Activated naive CD8-positive, alpha-beta T cell treated with anti-CD3 and anti-CD28 coated beads for 36 hours (primary cell): ENCODE results near the gene ROR2. TPM values are rescaled to one million over a fixed set of nuclear protein-coding genes. Genes with fewer than 3 reads are reported as not detected.
A peak's percentile ranks its signal among the peaks of the same experiment; 100 is the strongest.
"Not testable (repeated sequence)": the region's sequence is repeated elsewhere in the genome, so short reads cannot be mapped to it uniquely, and the experiment has no call there.

Experiments
- DNase-seq: peaks from one replicate; pipeline ENCODE4 v3.0.0; 2021
- H3K27ac Mint-ChIP-seq: one replicate; pipeline ENCODE4 v1.8.0; 2022; ENCODE audit warnings: mild to moderate bottlenecking, moderate library complexity, mixed read lengths
- H3K27me3 Mint-ChIP-seq: one replicate; pipeline ENCODE4 v1.8.0; 2022; ENCODE audit warnings: mild to moderate bottlenecking, mixed read lengths
- H3K36me3 Mint-ChIP-seq: one replicate; pipeline ENCODE4 v1.8.0; 2021; ENCODE audit warnings: mild to moderate bottlenecking, mixed read lengths
- H3K4me1 Mint-ChIP-seq: one replicate; pipeline ENCODE4 v1.8.0; 2021; ENCODE audit warnings: mixed read lengths
- H3K4me3 Mint-ChIP-seq: one replicate; pipeline ENCODE4 v1.8.0; 2022; ENCODE audit warnings: mild to moderate bottlenecking, moderate library complexity, mixed read lengths
- H3K9me3 Mint-ChIP-seq: one replicate; pipeline ENCODE4 v1.8.0; 2022; ENCODE audit warnings: mixed read lengths
- total RNA-seq, 2 experiments: library from RNA; stranded (reverse); gene quantifications; one replicate each; pipeline ENCODE4 v1.2.3, GENCODE V29; 2021

The ROR2 gene
- total RNA-seq, result not detected

- Mint-ChIP-seq H3K27me3 (peaks cover 76% of the 10 kb centered on the region), H3K9me3 (no peaks in the 10 kb centered on the region), H3K36me3 (no peaks in the 10 kb centered on the region), H3K27ac (no peak within 1 kb of the TSS), H3K4me1 (peaks cover 4% of the 10 kb centered on the region), H3K4me3 (peak within 1 kb of the TSS; percentile 50)
- DNase-seq, result peak; percentile 76
Measured at GRCh38 chr9:91949946-91950664, at the start of gene ROR2. TSS of gene ROR2 (minus strand) at chr9:91950228.

GRCh38 chr9:91995000-91995655 is 45.1 kb upstream of the ROR2 start:
- peaks cover 14% of the 10 kb centered on the region for H3K27me3 Mint-ChIP-seq
- no peak overlapping the region for H3K27ac Mint-ChIP-seq
- no peak overlapping the region for H3K4me3 Mint-ChIP-seq
- H3K36me3 Mint-ChIP-seq, result no peaks in the 10 kb centered on the region
- H3K9me3 Mint-ChIP-seq, result no peaks in the 10 kb centered on the region
- no peaks in the 10 kb centered on the region for H3K4me1 Mint-ChIP-seq
- no peak for DNase-seq

- no peak for DNase-seq
- no peaks in the 10 kb centered on the region for H3K4me1 Mint-ChIP-seq
- no peak overlapping the region for H3K27ac Mint-ChIP-seq
Measured at GRCh38 chr9:91994422-91994821, 44.4 kb upstream of the ROR2 start.

DNA sequence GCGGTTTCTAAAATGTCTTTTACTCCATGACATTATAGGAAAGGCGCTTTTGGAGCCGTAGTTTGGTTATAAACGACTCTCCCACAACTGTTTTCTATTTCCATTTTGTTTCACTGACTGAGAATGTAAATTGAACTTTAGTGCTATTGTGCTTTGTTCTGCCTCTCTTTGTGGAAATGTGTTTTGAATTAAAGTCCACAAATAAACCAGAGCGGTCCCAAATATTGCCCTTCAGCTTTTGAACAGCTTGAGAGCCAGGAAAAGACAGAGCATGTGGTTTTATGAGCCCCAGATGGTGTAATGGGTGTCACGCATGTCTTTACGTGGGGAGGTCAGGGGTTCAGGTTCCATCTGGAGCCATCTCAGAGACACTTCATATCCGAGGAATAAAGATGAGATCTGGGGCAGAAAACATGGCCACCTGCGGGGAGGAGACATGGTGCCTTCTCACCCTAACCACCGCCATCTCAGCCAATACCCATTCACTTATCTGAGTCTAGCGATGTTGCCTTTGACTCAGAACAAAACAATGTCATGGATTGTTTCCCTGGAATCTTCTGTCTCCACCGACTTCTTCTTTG is 42.5 kb upstream of the ROR2 start:
- Mint-ChIP-seq H3K27me3 (peaks cover 23% of the 10 kb centered on the region), H3K4me3 (no peak overlapping the region), H3K4me1 (no peaks in the 10 kb centered on the region), H3K9me3 (no peaks in the 10 kb centered on the region), H3K36me3 (no peaks in the 10 kb centered on the region), H3K27ac (no peak overlapping the region)
- no peak for DNase-seq

More at GRCh38 chr9:91994422-91994821, 44.4 kb upstream of the ROR2 start:
- H3K4me3 Mint-ChIP-seq, result no peak overlapping the region
- peaks cover 14% of the 10 kb centered on the region for H3K27me3 Mint-ChIP-seq
- H3K9me3 Mint-ChIP-seq, result no peaks in the 10 kb centered on the region
- no peaks in the 10 kb centered on the region for H3K36me3 Mint-ChIP-seq

DNA sequence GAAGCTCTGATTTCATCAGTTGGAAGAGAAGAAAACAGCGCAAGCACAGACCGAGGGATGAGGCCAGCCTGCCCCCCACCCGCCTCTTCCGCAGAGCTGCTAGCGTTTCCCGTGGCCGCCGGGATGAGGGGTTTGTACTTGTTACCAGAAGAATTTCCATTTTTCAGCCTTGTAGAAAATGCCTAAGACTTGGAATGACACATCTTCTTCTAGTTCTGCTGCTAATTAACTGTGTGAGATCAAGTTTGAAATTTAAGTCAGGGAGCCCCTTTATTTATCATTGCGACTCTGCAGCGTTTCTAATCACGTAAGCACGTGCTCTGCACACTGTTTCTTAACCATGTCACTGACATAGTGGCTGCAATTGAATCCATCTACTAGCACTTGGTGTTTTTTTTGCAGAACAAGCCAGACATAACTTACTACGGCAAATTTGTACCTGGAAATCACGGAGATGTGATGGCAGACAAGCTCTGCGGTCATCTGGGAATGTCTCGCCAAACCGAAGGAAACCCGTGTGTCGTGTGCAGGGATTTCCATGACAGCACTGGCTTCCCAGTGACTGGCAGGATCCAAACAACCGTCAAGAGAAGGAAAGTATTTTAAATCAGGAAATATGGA is 41.8 kb upstream of the ROR2 start:
- no peaks in the 10 kb centered on the region for H3K36me3 Mint-ChIP-seq
- no peak overlapping the region for H3K4me3 Mint-ChIP-seq
- H3K27ac Mint-ChIP-seq, result no peak overlapping the region
- no peaks in the 10 kb centered on the region for H3K4me1 Mint-ChIP-seq
- H3K27me3 Mint-ChIP-seq, result peaks cover 23% of the 10 kb centered on the region
- no peak for DNase-seq
- no peaks in the 10 kb centered on the region for H3K9me3 Mint-ChIP-seq

DNA sequence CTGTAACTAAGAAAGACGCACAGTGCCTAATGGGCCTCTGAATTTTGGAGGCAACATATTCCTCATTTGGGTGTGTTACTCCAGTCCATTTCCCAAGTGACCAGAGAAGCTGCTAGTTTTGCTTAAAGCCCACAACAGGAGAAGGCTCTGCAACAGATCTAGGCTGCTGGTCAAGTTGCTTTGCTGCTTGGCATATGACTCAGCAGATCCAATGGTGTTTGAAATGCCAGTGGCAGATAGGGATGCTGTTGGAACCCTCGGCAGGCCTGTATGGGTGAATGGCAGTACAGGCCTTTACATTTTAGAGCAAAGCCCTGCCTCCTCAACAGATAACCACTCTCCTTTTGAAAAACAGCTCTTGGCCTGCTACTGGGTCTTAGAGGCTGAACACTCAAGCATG is 36.2 kb upstream of the ROR2 start:
- peaks cover 5% of the 10 kb centered on the region for H3K9me3 Mint-ChIP-seq
- H3K4me1 Mint-ChIP-seq, result no peaks in the 10 kb centered on the region
- no peaks in the 10 kb centered on the region for H3K36me3 Mint-ChIP-seq
- no peak for DNase-seq
- H3K27me3 Mint-ChIP-seq, result peaks cover 12% of the 10 kb centered on the region
- H3K27ac Mint-ChIP-seq, result no peak overlapping the region
- H3K4me3 Mint-ChIP-seq, result no peak overlapping the region

DNA sequence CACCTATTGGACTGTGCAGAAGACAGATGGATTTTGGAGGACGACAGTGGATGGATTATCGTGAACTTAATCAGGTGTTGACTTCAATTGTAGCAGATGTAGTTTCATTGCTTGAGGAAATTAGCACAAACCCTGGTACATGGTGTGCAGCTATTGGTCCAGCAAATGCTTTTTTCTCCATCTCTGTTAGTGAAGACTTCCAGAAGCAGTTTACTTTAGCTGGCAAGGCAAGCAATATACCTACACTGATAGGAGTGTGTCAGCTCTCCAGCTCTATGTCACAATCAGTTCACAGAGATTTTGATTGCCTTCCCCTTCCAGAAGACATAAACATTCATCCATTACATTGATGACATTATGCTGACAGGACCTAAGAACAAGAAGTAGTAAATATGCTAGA is 35.7 kb upstream of the ROR2 start:
- Mint-ChIP-seq H3K36me3 (no peaks in the 10 kb centered on the region), H3K4me3 (no peak overlapping the region), H3K9me3 (peaks cover 9% of the 10 kb centered on the region), H3K27me3 (peaks cover 12% of the 10 kb centered on the region), H3K27ac (no peak overlapping the region), H3K4me1 (no peaks in the 10 kb centered on the region)
- no peak for DNase-seq

GRCh38 chr9:91978740-91979414 is 28.8 kb upstream of the ROR2 start:
- Mint-ChIP-seq H3K4me3 (no peak overlapping the region), H3K27ac (no peak overlapping the region), H3K4me1 (no peaks in the 10 kb centered on the region), H3K9me3 (peaks cover 10% of the 10 kb centered on the region), H3K27me3 (peaks cover 7% of the 10 kb centered on the region), H3K36me3 (no peaks in the 10 kb centered on the region)
- DNase-seq, result no peak

DNA sequence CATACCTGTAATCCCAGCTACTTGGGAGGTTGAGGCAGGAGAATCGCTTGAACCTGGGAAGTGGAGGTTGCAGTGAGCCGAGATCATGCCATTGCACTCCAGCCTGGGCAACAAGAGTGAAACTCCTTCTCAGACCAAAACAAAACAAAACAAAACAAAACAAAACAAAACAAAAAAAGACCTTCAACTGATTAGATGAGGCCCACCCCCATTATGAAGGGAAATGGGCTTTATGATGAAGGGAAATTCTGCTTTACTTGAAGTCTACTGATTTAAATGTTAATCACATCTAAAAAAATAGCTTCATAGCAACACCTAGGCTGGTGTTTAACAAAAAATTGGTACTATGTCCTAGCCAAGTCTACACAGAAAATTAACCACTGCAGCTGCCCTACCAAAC is 25.2 kb upstream of the ROR2 start:
- not testable (repeated sequence) for H3K4me1 Mint-ChIP-seq, H3K36me3 Mint-ChIP-seq, H3K9me3 Mint-ChIP-seq, H3K27ac Mint-ChIP-seq, H3K4me3 Mint-ChIP-seq, DNase-seq
- H3K27me3 Mint-ChIP-seq, result peaks cover 16% of the 10 kb centered on the region

- Mint-ChIP-seq H3K27ac (no peak overlapping the region), H3K27me3 (peaks cover 23% of the 10 kb centered on the region), H3K4me3 (no peak overlapping the region), H3K36me3 (no peaks in the 10 kb centered on the region), H3K4me1 (no peaks in the 10 kb centered on the region), H3K9me3 (no peaks in the 10 kb centered on the region)
- DNase-seq, result no peak
Measured at GRCh38 chr9:91972711-91973110, 22.7 kb upstream of the ROR2 start.

- no peak overlapping the region for H3K27ac Mint-ChIP-seq
- no peaks in the 10 kb centered on the region for H3K36me3 Mint-ChIP-seq
- H3K9me3 Mint-ChIP-seq, result no peaks in the 10 kb centered on the region
- no peak for DNase-seq
- peaks cover 23% of the 10 kb centered on the region for H3K27me3 Mint-ChIP-seq
- H3K4me1 Mint-ChIP-seq, result no peaks in the 10 kb centered on the region
- no peak overlapping the region for H3K4me3 Mint-ChIP-seq
Measured at GRCh38 chr9:91972076-91972626, 22.1 kb upstream of the ROR2 start.

DNA sequence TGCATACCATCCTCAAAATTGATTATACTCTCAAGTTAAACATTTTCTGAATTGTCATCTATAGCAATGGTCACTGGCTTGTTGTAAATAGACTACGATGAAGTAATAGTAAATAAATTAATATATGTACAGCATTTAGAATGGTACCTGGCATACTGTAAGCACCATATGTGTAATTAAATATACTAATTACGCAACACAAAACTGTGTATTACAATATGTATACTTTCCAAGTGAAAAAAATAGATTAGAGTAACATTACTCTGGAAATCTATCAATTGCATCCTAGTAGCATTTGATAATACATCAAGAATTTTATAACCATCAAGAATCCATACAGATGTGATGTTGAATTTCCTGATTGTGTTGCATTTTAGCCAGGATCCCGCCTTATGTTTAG is 17.2 kb upstream of the ROR2 start:
- Mint-ChIP-seq H3K4me3 (no peak overlapping the region), H3K4me1 (no peaks in the 10 kb centered on the region), H3K36me3 (no peaks in the 10 kb centered on the region), H3K27me3 (peaks cover 23% of the 10 kb centered on the region), H3K27ac (no peak overlapping the region), H3K9me3 (peaks cover 2% of the 10 kb centered on the region)
- DNase-seq, result no peak

DNA sequence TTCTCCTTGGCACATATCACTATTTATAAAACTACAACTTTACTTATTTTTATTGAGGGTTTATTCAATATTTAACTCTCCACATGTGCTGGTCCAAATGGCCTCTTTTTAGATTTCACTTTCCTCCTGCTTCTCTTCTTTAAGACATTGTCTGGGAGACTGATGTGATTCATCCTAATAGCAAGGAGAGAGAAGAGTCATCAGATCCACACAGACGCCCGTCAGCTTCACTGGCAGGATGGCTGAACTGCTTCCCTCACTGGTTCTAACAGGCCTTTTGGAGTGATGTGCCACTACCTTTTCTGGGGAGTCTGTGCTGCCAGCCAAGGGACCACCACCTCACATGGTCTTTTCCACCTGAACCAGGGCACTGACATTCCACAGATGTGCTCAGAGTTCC is 16.5 kb upstream of the ROR2 start:
- no peaks in the 10 kb centered on the region for H3K4me1 Mint-ChIP-seq
- no peak overlapping the region for H3K4me3 Mint-ChIP-seq
- H3K27me3 Mint-ChIP-seq, result peaks cover 23% of the 10 kb centered on the region
- DNase-seq, result no peak
- H3K9me3 Mint-ChIP-seq, result peaks cover 2% of the 10 kb centered on the region
- H3K36me3 Mint-ChIP-seq, result no peaks in the 10 kb centered on the region
- H3K27ac Mint-ChIP-seq, result no peak overlapping the region

DNA sequence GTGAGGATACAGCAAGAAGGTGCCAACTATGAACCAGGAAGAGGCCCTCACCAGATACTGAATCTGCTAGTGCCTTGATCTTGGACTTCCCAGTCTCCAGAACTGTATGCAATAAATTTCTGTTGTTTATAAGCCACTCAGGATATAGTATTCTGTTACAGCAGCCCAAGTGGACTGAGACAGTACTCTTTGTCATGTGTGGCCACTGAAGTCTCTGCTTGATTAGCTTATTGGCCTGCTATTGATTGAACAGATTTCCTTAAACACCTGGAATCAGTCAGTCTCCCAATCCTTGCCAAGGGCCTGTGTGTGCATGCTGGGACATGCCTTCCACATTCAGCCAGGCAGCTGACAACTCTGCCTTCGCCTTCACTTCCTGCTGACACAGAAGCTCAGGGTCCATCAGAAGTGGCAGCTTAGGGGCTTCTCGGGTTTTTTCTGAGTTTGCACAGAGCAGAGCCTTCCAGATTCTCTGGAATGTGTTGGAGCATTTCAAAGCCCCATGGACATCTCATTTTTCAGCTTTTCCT is 13.7 kb upstream of the ROR2 start:
- no peak for DNase-seq
- Mint-ChIP-seq H3K36me3 (peaks cover 1% of the 10 kb centered on the region), H3K9me3 (peaks cover 8% of the 10 kb centered on the region), H3K4me1 (no peaks in the 10 kb centered on the region), H3K27ac (no peak overlapping the region), H3K27me3 (peaks cover 13% of the 10 kb centered on the region), H3K4me3 (no peak overlapping the region)
